ENCODE measurements around the gene DENND2C.
"Not testable (repeated sequence)": the region's sequence is repeated elsewhere in the genome, so short reads cannot be mapped to it uniquely, and the experiment has no call there.

DENND2C gene

GRCh38 chr1:114595602-114596001, 74.2 kb downstream of the DENND2C start:
- DNase-seq (ENCODE audit: low spot score) = no peak

- no peak for DNase-seq (ENCODE audit: low spot score)
These were observed 75.8 kb downstream of the DENND2C start for GRCh38 chr1:114594046-114594445.

GRCh38 chr1:114589122-114589521, 80.7 kb downstream of the DENND2C start:
- no peak for DNase-seq (ENCODE audit: low spot score)

GRCh38 chr1:114588196-114588689, 81.6 kb downstream of the DENND2C start:
- DNase-seq (ENCODE audit: low spot score) = no peak

- DNase-seq (ENCODE audit: low spot score) = no peak
These were observed 82.5 kb downstream of the DENND2C start for GRCh38 chr1:114587203-114587991.

- no peak for DNase-seq (ENCODE audit: low spot score)
These were observed 83.3 kb downstream of the DENND2C start for GRCh38 chr1:114586513-114587047.

GRCh38 chr1:114585231-114585630, 84.6 kb downstream of the DENND2C start:
- no peak for DNase-seq (ENCODE audit: low spot score)

- DNase-seq (ENCODE audit: low spot score) = peak; percentile 99
These were observed 88.2 kb downstream of the DENND2C start, which contains the start of gene BCAS2 for GRCh38 chr1:114581335-114582287. Gene BCAS2, minus strand, starts transcription at chr1:114581615. Its CDS starts 24 bp downstream, at chr1:114581591.

- DNase-seq (ENCODE audit: low spot score) = no peak
These were observed 95.5 kb downstream of the DENND2C start for GRCh38 chr1:114574365-114574764.

GRCh38 chr1:114564141-114564540, 105.7 kb downstream of the DENND2C start:
- no peak for DNase-seq (ENCODE audit: low spot score)

- DNase-seq (ENCODE audit: low spot score) = not testable (repeated sequence)
These were observed 106.8 kb downstream of the DENND2C start for GRCh38 chr1:114562978-114563510.

GRCh38 chr1:114561333-114561732, 108.5 kb downstream of the DENND2C start:
- no peak for DNase-seq (ENCODE audit: low spot score)

GRCh38 chr1:114559356-114559755, 110.5 kb downstream of the DENND2C start:
- DNase-seq (ENCODE audit: low spot score) = no peak

GRCh38 chr1:114558544-114558943, 111.3 kb downstream of the DENND2C start:
- DNase-seq (ENCODE audit: low spot score) = no peak

- no peak for DNase-seq (ENCODE audit: low spot score)
These were observed 115.3 kb downstream of the DENND2C start for GRCh38 chr1:114554577-114554976.

- DNase-seq (ENCODE audit: low spot score) = no peak
These were observed 117.7 kb downstream of the DENND2C start for GRCh38 chr1:114552106-114552639.

- no peak for DNase-seq (ENCODE audit: low spot score)
These were observed 118.4 kb downstream of the DENND2C start for GRCh38 chr1:114551400-114551799.

GRCh38 chr1:114550336-114550735, 119.5 kb downstream of the DENND2C start:
- DNase-seq (ENCODE audit: low spot score) = no peak

GRCh38 chr1:114549137-114549536, 120.7 kb downstream of the DENND2C start:
- no peak for DNase-seq (ENCODE audit: low spot score)

- no peak for DNase-seq (ENCODE audit: low spot score)
These were observed 122.8 kb downstream of the DENND2C start for GRCh38 chr1:114547076-114547475.

- no peak for DNase-seq (ENCODE audit: low spot score)
These were observed 124.1 kb downstream of the DENND2C start for GRCh38 chr1:114545796-114546195.

GRCh38 chr1:114545315-114545714, 124.5 kb downstream of the DENND2C start:
- DNase-seq (ENCODE audit: low spot score) = no peak

Measured in cerebellar cortex (tissue), 1 donor.